MV-4-11 (cell line): ENCODE data around the gene DOCK8.
"Not testable (repeated sequence)": the region's sequence is repeated elsewhere in the genome, so short reads cannot be mapped to it uniquely, and the experiment has no call there.

ENCODE experiments used
- DNase-seq: peaks from one replicate; lab custom pipeline; 2025; lab: John Stamatoyannopoulos, UW

DOCK8 gene

GRCh38 chr9:363274-363612 lies 148.6 kb downstream of the DOCK8 start:
- DNase-seq: no peak

- DNase-seq: no peak
Observed at GRCh38 chr9:365436-365835, 150.8 kb downstream of the DOCK8 start.

GRCh38 chr9:366620-367019 lies 152.0 kb downstream of the DOCK8 start:
- DNase-seq: no peak

- DNase-seq: no peak
Observed at GRCh38 chr9:370086-370485, 155.4 kb downstream of the DOCK8 start.

- DNase-seq: no peak
Observed at GRCh38 chr9:371349-371748, 156.7 kb downstream of the DOCK8 start.

GRCh38 chr9:372128-372527 lies 157.5 kb downstream of the DOCK8 start:
- DNase-seq: no peak

GRCh38 chr9:373759-374206 lies 159.1 kb downstream of the DOCK8 start:
- DNase-seq: no peak

- no peak for DNase-seq
Observed at GRCh38 chr9:374736-375135, 160.1 kb downstream of the DOCK8 start.

GRCh38 chr9:376115-376514 lies 161.4 kb downstream of the DOCK8 start:
- no peak for DNase-seq

GRCh38 chr9:378263-378662 lies 163.6 kb downstream of the DOCK8 start:
- no peak for DNase-seq

GRCh38 chr9:382383-382782 lies 167.7 kb downstream of the DOCK8 start:
- DNase-seq: no peak

- no peak for DNase-seq
Observed at GRCh38 chr9:385818-386398, 171.2 kb downstream of the DOCK8 start.

GRCh38 chr9:389159-389558 lies 174.5 kb downstream of the DOCK8 start:
- no peak for DNase-seq

- DNase-seq: no peak
Observed at GRCh38 chr9:389758-390157, 175.1 kb downstream of the DOCK8 start.

GRCh38 chr9:392077-392804 lies 177.6 kb downstream of the DOCK8 start:
- no peak for DNase-seq

- DNase-seq: no peak
Observed at GRCh38 chr9:394347-395052, 179.8 kb downstream of the DOCK8 start.

- DNase-seq: no peak
Observed at GRCh38 chr9:396396-396795, 181.7 kb downstream of the DOCK8 start.

GRCh38 chr9:398085-398484 lies 183.4 kb downstream of the DOCK8 start:
- DNase-seq: no peak

- no peak for DNase-seq
Observed at GRCh38 chr9:401223-401622, 186.6 kb downstream of the DOCK8 start.

GRCh38 chr9:404234-404633 lies 189.6 kb downstream of the DOCK8 start:
- no peak for DNase-seq

- no peak for DNase-seq
Observed at GRCh38 chr9:405341-405740, 190.7 kb downstream of the DOCK8 start.

- DNase-seq: no peak
Observed at GRCh38 chr9:406886-407654, 192.4 kb downstream of the DOCK8 start.

- DNase-seq: not testable (repeated sequence)
Observed at GRCh38 chr9:409655-410054, 195.0 kb downstream of the DOCK8 start.
